Kidney epithelial cell (primary cell): ENCODE results near the gene NUDT17. TPM values are rescaled to one million over a fixed set of nuclear protein-coding genes. Genes with fewer than 3 reads are reported as not detected.

Experiments used
- DNase-seq: peaks from one replicate; pipeline ENCODE4 v3.0.0-alpha.2; 2010; ENCODE audit warnings: low read depth
- H3K27me3 ChIP-seq: 2 replicates; pipeline ENCODE4 v1.6.0; 2011; ENCODE audit warnings: low read length; ENCODE audit not compliant: control insufficient read depth, insufficient read depth
- H3K36me3 ChIP-seq: 2 replicates; pipeline ENCODE4 v1.5.1; 2011; ENCODE audit warnings: low read length; ENCODE audit not compliant: control insufficient read depth, insufficient read depth
- H3K4me3 ChIP-seq: 2 replicates; pipeline ENCODE4 v1.5.1; 2011; ENCODE audit warnings: low read depth, mild to moderate bottlenecking, control low read depth, low read length
- CTCF ChIP-seq: IDR thresholded peaks from 2 replicates; pipeline ENCODE4 v1.5.1; 2011; ENCODE audit warnings: mild to moderate bottlenecking, moderate library complexity, low read length, control low read depth, inconsistent platforms; ENCODE audit not compliant: insufficient read depth, poor library complexity, severe bottlenecking
- total RNA-seq: library from RNA; depleted of rRNA; stranded (reverse); fragments of >200 nt; gene quantifications from 2 replicates; pipeline ENCODE4 v1.2.3, GENCODE V29; 2015

NUDT17 gene
- total RNA-seq, 1 donor from 2014 or later = 2.5 TPM

GRCh38 chr1:145868232-145868631 lies 22.8 kb downstream of the NUDT17 start:
- no peak overlapping the region for H3K4me3 ChIP-seq
- TF ChIP-seq CTCF = no peak

GRCh38 chr1:145871994-145872924 lies 26.8 kb downstream of the NUDT17 start:
- Histone ChIP-seq H3K36me3 (no peaks in the 10 kb centered on the region), H3K27me3 (no peaks in the 10 kb centered on the region), H3K4me3 (peak overlapping the region; percentile 3)
- no peak for TF ChIP-seq CTCF
- DNase-seq = no peak

More at GRCh38 chr1:145868232-145868631, 22.8 kb downstream of the NUDT17 start:
- DNase-seq = no peak
- Histone ChIP-seq H3K36me3 (no peaks in the 10 kb centered on the region), H3K27me3 (no peaks in the 10 kb centered on the region)

GRCh38 chr1:145874646-145875045 lies 29.2 kb downstream of the NUDT17 start:
- Histone ChIP-seq H3K4me3 (no peak overlapping the region), H3K27me3 (no peaks in the 10 kb centered on the region), H3K36me3 (no peaks in the 10 kb centered on the region)
- TF ChIP-seq CTCF = no peak
- no peak for DNase-seq

- TF ChIP-seq CTCF = no peak
- DNase-seq = no peak
- Histone ChIP-seq H3K27me3 (no peaks in the 10 kb centered on the region), H3K36me3 (no peaks in the 10 kb centered on the region), H3K4me3 (no peak overlapping the region)
Observed at GRCh38 chr1:145877923-145878486, 32.6 kb downstream of the NUDT17 start.

- no peak for DNase-seq
- H3K27me3 ChIP-seq = no peaks in the 10 kb centered on the region
- no peak overlapping the region for H3K4me3 ChIP-seq
- no peak for TF ChIP-seq CTCF
- H3K36me3 ChIP-seq = no peaks in the 10 kb centered on the region
Observed at GRCh38 chr1:145878724-145879123, 33.3 kb downstream of the NUDT17 start.
